HG02759 (cell line): Measurements from ENCODE around the gene ATPAF1.
"Not testable (repeated sequence)": the region's sequence is repeated elsewhere in the genome, so short reads cannot be mapped to it uniquely, and the experiment has no call there.

Source experiments
- ATAC-seq: cut with Tn5 transposase; IDR thresholded peaks from one replicate; pipeline ENCODE4 v1.9.1; 2021; ENCODE audit warnings: mild to moderate bottlenecking, moderate library complexity; ENCODE audit not compliant: unreplicated experiment

The ATPAF1 gene

GRCh38 chr1:46667782-46668760 lies at the start of gene ATPAF1:
Gene ATPAF1 (minus strand): TSS chr1:46668364. CDS start chr1:46668322, 42 bp downstream.
- ATAC-seq, result peak; percentile 81

DNA sequence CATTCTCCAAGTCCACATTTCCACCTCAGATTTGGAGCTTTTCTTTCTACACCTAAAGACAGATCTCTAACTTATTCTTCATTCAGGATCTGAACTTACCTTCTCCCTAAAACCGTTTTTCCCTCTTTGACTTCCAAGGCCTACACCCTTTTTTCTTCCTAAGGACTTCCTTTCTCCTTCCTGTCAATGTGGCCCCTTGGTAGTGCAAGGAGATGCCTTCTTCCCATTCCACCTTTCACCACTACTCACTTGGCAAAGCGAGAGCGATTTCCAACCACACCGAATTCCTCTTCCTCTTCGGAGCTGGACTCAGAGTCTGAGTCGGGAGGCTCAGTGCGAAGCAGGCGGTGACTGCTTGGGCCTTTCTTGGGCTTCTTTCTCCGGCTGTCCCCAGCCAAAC lies 49.5 kb upstream of the ATPAF1 start:
- ATAC-seq, result no peak

- ATAC-seq, result no peak
These were observed 46.8 kb upstream of the ATPAF1 start for GRCh38 chr1:46714976-46715375.

GRCh38 chr1:46708121-46708520 lies 40.0 kb upstream of the ATPAF1 start:
- no peak for ATAC-seq

GRCh38 chr1:46705408-46705807 lies 37.2 kb upstream of the ATPAF1 start:
- no peak for ATAC-seq

DNA sequence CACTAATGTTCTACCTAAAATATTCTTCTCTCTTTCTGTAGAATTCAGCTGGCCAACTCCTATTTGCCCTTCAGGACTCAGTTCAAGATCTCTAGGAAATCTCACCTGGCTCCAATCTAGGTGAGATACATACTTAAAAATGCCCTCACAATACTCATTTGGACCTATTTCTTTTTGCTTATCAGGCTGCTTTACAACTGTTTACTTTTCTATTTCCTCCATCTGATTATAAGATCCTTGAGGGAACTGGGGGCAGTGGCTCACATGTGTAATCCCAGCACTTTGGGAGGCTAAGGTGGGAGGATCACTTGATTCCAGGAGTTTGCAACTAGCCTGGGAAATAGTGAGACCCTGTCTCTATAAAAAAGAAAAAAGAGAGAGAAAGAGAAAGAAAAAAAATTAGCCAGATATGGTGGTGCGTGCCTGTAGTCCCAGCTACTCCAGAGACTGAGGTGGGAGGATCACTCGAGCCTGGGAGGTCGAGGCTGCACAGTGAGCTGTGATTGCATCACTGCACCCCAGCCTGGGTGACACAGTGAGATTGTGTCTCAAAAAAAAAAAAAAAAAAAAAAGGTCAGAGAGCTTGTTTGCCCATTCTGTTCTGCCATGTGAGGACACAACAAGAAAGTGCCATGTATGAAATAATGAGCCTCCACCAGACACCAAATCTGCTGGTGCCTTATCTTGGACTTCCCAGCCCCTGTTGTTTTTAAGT lies 35.9 kb upstream of the ATPAF1 start:
- ATAC-seq, result no peak

GRCh38 chr1:46699666-46700065 lies 31.5 kb upstream of the ATPAF1 start:
- ATAC-seq, result no peak

GRCh38 chr1:46697053-46697452 lies 28.9 kb upstream of the ATPAF1 start:
- no peak for ATAC-seq

DNA sequence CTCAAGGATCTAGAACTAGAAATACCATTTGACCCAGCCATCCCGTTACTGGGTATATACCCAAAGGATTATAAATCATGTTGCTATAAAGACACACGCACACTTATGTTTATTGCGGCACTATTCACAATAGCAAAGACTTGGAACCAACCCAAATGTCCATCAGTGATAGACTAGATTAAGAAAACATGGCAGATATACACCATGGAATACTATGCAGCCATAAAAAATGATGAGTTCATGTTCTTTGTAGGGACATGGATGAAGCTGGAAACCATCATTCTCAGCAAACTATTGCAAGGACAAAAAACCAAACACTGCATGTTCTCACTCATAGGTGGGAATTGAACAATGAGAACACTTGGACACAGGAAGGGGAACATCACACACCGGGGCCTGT lies 26.5 kb upstream of the ATPAF1 start:
- not testable (repeated sequence) for ATAC-seq

- no peak for ATAC-seq
These were observed 24.9 kb upstream of the ATPAF1 start for GRCh38 chr1:46692811-46693770.

DNA sequence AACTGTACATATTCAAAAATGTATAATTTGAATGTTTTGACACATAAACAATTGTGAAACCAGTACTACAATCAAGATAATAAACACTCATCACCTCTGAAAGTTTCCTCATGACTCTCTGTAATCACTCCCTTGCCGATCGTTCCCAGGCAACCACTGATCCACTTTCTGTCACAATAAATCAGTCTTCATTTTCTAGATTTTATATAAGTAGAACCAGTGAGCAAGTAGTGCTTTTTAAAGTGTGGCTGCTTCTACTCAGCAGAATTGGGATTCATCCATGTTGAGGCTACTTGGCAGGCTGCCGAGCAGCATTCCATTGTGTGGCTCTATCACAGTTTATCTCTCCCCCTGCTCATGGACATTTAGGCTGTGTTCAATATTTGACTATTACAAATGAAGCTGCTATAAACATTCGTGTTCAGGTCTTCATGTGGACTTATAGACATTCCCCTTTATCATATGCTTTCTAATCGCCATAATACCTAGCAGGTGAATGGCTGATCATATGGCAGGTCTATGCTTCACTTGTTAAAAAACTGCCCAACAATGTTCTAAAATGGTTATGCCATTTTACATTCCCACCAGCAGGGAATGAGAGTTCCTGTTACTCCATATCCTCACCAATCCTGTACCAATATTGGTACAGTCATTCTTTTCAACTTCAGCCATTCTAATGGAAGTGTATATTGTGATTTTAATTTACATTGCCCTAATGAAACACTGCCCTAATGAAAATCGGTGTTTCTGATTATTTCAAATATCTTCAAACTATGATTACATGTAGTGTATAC lies 24.0 kb upstream of the ATPAF1 start:
- no peak for ATAC-seq

- no peak for ATAC-seq
These were observed 22.8 kb upstream of the ATPAF1 start for GRCh38 chr1:46690931-46691421.

DNA sequence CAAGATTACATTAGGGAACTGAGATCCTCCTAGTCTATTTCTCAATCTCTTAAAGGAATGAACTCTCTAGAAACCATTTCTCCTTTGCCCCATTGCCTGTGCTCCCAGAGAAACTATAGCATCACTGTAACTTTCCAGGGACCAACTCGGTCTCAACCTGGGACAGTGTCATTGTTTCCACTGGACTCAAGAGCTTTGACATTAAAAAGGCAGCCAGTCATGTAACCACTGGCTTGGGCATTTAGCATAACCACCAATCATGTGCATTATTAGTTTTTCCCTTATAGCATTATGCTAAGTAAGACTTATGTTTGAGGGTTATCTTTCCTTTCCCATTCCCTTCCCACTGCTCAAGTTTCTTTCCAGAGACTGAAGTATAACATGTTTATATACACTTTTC lies 21.7 kb upstream of the ATPAF1 start:
- ATAC-seq, result no peak

GRCh38 chr1:46689356-46689755 lies 21.2 kb upstream of the ATPAF1 start:
- no peak for ATAC-seq

GRCh38 chr1:46687921-46688509 lies 19.9 kb upstream of the ATPAF1 start:
- no peak for ATAC-seq

GRCh38 chr1:46687093-46687659 lies 19.0 kb upstream of the ATPAF1 start:
- no peak for ATAC-seq

DNA sequence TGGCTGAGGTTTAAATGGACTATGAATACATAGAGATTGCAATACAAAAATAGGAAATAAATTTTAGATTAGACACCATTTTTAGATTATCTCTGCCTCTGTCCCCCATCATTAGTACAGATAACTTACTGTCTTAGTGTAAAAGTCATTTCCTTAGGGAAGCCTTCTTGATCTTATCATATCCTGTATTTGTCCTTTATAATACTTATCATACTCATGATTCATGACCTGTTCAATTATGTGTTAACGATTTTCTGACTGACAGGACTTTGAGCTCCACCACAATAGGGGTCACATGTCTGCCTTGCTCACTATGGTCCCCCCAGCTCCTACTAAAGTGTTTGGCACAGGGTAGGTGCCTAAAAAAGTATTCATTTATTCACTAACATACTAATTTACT lies 18.1 kb upstream of the ATPAF1 start:
- no peak for ATAC-seq

DNA sequence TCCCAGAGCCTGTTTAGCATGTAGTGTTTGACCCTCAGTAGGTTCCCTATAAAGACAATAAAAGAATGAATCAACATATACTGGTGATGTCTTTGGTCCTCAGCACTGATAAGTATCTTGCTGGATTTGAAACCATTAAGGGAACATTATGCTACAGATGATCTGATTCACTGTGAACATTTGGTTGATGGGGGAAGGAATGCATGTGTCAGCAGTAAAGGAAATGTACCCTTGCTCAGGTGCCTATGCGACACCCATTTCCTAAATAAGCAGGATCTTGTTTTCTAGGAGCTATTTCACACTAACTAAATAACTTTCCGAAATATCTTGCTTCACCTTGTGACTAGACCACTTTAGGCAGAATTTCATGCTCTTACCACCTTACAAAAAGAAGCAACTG lies 16.5 kb upstream of the ATPAF1 start:
- ATAC-seq, result no peak

DNA sequence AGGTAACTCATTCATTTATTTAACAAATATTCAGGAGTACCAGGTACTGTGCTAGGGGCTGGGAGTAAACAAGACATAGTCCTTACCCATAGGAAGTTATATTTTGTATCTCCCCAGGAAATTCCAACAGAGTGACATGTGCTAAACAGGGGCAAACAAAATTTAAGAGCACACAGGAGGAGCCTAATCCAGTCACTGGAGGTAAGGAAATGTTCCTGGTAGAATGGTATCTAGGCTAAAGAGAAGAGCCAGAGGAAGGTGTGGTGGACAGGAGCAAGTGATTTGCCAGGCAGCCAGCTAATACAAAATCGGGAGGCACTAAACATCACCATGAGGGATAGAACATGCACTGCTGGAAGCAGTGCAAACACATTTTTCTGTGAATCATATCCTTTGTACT lies 13.9 kb upstream of the ATPAF1 start:
- no peak for ATAC-seq
